Dermis blood vessel endothelial cell (primary cell): ENCODE results near the gene PLD5. TPM values are rescaled to one million over a fixed set of nuclear protein-coding genes. Genes with fewer than 3 reads are reported as not detected.
A peak's percentile ranks its signal among the peaks of the same experiment; 100 is the strongest.

Source experiments
- DNase-seq: peaks from one replicate; pipeline ENCODE4 v3.0.0; 2010
- total RNA-seq: library from RNA; depleted of rRNA; stranded (reverse); fragments of >200 nt; gene quantifications from 2 replicates; pipeline ENCODE4 v1.2.3, GENCODE V29; 2014

Gene PLD5
- total RNA-seq, result not detected in 2 replicates

DNA sequence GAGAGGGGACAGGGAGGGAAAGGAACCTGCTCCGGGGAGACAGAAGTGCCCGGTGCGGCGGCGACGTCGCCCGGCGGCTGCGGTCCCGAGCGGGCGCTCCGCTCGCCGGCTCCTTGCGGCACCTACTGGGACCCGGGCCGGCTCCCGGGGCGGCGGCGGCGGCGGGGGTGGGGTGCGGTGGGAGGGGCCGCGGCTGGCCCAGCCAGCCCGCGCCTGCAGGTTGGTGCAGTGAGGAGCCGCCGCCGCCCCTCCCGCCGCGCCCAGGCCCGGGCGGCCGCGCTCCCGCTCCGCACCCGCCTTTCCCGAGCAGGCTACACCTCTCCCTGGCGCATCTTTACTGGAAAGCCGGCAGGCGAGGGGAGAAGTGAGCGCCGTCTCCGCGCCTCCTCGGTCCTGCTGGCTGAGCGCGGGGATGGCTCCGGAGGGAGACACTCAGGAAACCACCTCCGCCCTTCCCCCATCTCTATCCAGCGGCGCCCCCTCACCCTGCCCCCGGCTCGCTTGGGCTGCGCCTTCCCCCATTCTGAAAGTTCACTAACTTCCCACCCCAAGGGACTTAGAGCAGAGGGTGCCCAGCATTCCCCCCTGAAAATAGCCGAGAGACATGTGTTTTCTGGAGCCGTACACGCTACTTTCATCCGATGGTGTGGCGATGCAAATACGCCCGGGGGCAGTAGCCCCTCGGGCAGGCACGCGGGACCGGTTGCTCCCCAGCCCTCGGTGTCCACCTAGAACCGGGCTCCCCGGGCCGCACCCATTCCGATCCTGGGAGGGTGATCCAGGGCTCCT lies at the start of gene PLD5:
Gene PLD5, minus strand, starts transcription at position 127 of the 789 bp plus-strand sequence.
- DNase-seq, result no peak

DNA sequence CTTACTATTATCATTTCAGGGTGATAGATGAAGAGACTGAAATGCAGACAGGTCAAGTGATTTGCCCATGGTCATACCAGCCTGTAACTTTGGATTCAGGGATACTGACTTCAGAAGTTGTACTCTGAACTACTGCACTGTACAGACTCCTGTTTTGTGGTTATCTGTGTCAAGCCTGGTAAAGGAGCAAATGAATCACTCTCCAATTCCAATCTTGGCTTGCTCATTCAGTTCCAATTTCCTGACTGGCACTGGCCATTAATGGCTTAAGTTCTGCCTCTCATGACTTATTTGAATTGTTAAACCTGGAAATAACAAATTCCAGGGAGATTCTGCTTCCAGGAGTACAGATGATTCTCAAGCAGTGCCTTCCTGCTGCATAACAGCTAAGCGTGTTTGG lies 45.4 kb upstream of the PLD5 start:
- no peak for DNase-seq

DNA sequence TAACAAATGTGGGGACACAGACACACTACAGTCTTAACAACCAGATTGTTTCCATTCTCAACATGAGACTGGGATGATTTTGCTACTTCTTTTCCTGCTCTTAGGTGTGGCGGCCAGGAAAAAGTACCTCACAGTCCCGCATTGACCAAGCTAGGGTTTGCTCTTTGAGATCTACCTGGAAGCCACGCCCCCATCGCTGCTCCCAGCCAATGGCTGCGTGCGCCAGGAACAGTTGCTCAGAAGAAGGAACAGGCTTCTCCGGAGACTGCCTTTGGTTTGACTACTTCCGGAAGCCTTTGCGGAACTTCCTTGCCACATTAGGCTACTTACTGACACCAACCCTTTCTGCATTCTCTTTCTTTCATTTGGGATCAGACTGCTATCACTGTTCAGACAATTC lies 44.2 kb upstream of the PLD5 start:
- DNase-seq, result no peak

DNA sequence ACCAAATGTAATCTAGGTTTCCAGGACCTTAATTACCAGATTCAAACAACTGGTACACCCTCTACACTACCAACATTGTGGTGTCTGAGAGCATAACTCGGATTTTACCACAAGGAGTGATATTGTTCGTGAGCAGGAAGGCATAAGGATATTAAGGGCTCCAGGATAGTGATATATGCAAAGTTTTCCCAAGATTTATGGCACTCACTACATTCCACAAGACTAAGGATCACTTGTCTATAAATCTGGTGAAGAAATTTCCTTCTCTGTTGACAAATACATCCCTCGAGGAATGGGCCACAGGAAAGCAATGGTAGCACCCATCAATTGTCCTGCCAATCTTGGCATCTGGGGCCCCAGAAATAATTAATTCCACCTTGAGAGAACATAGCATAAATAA lies 43.1 kb upstream of the PLD5 start:
- no peak for DNase-seq

DNA sequence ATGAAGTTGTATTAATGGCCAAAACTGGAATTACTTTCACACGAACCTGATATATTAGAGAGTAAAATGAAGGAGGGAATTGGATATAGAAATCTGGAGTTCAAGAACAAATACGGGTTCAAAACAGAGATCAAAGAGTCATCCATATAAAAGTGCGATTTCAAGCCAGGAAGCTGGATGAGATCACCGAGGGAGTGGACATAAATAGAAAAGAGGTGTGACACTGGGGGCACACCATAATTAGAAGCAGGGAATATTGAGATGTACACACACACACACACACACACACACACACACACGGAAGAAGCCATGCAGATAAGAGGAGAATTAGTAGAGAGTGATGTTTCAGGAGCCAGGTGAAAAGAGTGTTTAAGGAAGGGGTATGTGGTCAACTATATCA lies 32.3 kb upstream of the PLD5 start:
- no peak for DNase-seq

DNA sequence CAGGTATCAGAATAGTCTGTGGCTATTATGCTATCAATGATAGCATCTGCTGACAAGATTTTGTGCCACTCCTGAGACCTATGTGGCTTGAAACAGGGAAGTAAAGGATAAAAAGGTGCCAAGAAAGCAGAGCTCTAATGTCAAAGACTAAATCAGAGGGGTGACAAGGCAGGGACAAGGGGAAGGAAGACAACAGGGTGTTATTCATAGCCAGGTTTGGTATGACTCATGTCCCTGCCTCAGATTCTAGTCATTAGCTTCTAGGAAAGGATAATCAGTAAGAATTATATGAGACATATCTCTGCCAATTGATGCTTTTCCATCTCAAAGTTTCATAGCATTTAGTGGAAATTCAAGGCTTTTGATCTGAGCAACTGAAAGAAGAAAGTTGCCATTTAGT lies 31.8 kb upstream of the PLD5 start:
- DNase-seq, result no peak

DNA sequence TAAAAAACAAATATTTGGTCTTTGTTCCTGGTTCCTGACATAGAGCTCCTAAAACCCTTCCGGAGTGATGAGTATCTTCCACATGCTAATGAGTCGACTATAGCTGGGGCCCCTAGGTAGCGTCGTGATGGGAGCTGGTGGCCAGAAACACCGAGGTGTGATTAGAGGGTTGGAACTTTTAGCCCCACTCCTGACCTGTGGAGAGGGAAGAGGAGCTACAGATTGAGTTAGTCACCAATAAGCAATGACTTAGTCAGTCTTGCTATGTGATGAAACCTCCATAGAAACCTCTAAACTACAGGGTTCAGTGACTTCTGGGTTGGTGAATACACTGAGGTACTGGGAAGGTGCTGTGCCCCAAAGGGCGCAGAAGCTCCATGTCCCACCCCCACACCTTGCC lies 30.1 kb upstream of the PLD5 start:
- DNase-seq, result no peak

DNA sequence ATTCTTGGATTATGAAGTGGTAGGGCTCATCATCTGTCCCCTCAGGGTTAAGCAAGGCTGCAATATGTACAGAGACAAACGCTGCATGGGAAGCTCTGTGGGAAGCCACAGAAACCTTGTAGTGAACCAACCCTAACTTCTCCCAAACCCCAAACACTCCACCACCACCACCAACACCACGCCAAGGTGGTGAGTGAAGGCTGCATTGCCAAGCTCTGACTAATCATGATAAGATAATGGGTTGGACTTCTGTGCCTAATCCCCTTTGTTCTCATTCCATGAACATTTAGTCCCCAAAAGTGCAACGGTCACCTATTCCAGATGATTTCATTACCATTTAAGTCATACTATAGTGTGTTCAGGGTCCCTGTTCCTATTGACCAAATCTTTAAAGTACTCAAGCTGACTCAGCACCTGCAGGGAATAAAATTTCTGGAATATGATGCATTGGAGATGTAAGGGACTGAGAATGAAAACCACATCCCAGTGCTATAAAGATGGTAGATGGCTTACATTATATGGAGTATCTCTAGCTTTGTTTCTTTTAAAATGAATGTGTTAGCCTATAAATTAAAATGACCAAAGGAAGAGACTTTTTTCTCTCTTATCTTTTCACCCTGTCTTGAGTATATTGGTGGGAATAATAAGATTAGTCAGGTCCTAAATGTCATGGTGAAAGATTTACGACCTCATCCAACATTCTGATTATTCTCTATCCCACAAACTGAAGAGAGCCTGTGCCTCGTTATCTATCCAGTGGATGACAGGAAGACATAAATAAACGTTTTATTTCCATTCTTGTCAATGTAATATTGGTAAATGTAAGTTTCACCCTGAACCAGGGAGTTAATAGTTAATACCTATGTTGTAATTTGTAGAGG lies 22.6 kb upstream of the PLD5 start:
- DNase-seq, result no peak

DNA sequence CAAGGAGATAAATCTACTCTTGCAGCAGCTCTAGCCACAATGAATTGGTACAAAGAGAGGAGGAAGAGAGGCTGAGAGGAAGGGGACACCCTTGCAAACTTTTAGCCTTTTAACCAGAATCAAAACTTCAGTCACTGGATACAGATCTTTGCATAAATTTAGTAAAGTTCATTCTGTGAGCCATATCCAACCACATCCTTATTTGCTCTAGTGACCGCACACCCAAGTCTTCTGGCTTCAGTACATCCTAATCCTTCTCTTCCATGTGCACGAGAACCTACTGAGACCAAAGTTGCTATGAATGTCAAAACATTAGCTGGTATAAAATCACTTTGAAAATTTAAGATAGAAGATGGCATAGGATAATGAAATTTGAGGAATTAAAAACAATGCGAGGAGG lies 21.9 kb upstream of the PLD5 start:
- DNase-seq, result no peak

DNA sequence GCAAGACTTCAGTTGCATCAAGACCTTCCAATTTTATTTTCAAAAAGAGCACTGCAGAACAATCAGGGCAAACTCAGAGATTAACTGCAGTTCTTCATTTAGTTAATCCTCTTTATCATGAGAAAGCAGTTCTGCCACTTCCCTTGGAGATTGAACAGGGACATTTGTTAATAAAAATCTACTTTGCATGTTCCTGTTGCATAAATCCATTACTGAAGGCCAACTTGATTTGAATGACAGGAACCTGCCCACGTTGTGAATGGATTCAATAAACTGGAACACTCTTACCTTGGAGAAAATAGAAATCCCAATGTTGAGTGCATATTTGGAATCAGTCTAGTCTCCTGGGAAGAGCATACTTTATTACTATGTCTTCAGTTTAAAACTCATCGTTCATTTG lies 19.6 kb upstream of the PLD5 start:
- no peak for DNase-seq

DNA sequence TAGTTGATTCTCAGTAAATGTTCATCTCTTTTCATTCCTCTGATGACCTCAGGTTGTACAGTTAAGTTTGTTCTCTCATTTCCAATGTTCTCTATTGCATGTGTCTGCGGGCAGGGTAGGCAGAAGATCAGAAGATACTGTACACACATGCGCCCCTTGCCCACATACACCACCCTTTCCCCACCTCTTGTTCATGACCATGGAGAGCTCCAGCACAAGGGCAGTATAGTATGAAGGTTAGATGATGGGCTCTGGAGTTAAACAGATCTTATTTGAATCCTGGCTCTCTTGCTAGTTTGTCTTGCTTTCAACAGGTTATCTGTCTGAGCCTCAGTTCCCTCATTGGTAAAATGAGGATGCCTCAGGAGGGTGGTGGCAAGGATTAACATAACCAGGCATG lies 17.8 kb upstream of the PLD5 start:
- no peak for DNase-seq

DNA sequence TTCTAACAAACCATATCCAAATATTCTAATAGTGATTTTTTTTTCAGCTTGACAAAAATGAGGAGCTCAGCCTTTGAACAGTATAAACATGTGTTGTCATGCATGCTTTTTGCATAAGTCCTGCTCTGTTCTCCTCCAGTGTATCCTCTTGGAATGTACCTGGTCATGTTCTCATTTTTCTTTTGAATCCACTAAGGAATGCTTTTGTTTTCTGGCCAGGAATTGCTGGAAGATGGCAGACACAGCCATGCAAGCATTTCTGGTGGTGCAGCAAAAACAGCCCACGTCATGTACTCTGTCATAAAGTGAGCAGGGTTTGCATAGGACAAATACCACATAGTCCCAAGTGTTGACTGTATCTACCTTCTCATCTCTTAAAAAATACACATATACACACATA lies 11.5 kb upstream of the PLD5 start:
- no peak for DNase-seq

DNA sequence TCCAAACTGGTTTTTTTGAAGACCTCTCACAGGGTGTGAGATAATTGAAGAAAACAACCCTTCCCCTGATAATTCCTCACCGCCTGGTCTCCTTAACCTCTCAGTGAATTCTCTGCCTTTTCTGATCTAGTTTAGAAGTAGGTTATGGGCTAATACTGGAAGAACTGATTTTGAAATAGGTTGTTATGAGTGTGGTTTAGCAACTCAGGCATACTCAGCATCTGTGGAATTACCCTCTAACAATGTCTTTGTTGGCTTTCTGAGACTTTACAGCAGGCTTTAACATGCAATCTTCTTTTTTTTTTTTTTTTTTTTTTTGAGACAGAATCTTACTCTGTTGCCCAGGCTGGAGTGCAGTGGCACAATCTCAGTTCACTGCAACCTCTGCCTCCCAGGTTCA lies 10.3 kb upstream of the PLD5 start:
- no peak for DNase-seq

DNA sequence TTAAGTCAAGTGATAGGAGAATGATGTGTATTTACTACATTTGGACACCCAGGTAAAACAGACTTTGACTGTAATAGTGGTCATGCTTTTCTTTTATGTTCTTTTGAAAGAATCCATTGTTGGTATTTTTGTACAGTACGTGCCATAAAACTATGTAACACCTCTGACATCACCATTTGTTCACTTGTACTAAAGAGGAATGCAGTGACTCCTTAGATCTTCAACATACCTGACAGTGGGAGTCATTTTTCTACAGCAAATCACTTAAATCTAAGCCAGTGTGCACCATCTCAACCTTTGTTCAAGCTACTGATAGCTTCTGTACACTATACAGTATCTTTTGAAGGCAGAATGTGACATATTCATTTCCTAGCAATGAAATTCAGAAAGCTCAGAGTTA lies 6.3 kb upstream of the PLD5 start:
- no peak for DNase-seq

DNA sequence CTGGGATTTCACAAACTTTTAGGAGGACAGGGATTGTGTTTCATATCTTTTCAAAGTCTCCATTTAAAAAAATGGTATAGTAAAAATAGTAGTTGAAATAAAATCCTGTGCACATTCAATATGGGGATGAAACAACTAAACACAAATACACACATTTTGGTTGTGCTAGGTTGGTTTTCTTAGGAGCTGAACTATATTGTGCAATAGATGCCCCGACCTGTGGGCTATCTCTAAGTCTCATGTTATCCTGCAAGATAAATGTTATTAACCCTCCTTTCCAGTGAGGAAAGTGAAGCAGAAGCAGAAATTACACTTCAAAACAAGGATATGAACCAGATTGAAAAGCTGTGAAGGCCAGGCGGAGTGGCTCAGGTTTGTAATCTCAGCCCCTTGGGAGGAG lies 1.3 kb upstream of the PLD5 start:
- no peak for DNase-seq

DNA sequence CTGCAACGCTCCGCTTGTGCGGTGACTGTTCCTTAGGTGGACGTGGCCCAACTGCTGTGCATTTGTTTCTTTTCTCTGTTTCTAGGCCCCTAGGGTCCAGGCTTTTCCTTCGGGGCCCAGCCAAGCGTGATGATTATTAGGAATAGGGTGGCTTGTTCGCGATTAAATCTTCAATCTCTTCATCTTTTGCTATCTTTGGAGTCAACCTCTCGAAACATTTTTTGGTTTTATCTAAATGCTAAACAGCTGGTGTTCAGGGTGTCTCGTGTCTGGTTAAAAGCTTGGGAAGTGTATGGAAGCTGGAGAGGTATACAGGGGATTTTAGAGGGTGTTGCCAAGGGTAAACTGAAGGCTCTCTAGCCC lies 844 bp upstream of the PLD5 start:
- no peak for DNase-seq

DNA sequence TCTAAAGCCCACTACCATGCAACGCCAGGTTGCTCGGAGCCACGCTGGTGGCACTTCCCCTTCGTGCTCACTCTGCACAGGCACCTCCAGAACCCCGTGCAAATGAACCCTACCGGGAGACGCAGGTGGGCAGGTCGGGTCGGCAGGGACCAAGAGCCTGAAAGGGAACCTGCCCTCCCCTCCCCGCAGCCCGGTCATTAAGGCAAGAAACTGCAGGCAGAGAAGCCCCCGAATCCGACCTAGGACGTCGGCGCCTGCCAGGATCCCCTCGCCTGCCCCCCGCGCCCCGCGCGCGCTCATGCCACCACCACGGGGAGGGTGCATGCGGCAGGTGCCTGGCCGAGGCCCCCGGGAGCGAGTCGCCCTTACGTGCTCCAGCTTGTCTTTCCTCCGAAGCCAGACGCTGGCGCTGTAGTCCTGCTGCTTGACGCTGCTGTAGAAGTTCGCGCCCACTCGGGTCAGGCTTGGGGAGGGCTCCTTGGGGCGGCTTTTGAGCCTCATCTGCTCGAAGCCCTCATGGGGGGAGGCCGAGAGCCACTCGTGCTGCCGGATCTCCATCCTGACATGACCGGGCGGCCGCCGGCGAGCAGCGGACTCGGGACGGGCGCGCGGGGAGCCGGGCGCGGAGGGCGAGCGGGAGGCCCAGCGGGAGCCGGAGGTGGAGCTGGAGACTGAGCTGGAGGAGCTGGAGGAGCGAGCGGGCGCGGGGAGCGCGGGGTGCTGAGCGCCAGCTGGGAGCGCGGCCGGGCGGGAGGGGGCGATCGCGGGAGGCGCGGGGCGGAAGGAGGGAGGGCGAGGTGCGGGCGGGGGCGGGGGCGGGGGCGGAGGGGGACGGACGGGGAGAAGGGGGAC lies 552 bp downstream of the PLD5 start:
- DNase-seq, result peak; percentile 20

DNA sequence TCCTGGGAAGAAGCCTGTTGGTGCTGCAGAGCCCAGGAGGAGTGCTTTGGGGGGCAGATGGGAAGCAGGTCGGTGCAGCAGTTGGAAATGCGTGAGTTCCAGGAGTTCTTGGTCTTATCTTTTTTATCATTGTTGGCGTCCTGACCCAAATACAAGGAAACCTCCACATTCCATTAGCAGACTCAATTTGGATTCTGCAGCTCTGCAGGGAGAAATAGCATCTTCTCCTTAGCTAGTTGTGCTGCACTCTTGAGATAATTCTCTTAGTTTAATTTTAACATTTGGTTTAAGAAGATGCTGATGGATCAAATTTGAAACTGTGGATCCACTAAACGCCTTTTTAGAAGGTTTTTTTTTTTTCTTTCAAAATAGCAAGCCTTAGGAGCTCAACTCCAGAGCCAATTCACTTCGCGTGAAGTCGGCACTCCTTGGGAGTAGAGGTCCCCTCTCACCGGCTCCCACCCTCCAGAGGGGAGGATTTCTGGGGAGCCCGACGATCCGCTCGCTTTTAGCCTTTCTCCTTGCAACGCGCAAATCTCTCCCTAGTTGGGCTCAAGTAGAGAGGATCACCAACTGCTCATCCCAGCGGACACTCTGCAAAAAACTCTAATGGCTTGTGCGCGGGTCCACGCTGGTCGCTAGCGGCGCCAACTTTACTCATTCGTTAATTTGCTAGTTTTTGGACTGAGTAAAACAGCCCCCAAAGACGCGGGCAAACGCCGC lies 1.3 kb downstream of the PLD5 start:
- no peak for DNase-seq

DNA sequence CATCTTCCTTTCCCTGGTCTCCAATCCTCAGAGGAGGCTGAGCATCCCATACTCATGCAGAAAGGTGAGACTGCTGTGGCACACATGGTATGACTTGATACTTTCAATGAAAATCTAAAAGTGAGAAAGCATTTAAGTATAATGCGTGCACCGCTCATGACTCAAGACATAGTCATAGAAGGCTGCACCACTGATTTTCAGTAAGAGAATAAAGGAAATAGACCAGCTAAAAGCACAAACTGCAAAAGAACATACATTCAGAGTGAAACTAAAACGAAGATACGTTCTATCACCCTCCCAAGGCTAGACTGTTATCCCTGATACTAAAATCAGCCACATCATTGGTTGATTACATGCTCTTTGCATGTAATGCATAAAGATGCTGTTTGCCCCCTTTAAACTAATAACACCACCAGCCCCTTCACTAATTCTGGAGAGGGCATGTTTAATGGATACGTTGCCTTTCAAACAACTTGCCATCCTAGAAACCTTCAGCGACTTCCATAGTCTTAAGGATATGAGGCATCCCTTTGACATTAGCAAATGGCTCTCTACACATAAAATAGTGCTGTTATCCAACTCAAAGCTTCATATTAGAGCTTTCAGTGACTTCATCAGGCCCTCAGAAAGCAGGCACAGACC lies 2.1 kb downstream of the PLD5 start:
- DNase-seq, result no peak

DNA sequence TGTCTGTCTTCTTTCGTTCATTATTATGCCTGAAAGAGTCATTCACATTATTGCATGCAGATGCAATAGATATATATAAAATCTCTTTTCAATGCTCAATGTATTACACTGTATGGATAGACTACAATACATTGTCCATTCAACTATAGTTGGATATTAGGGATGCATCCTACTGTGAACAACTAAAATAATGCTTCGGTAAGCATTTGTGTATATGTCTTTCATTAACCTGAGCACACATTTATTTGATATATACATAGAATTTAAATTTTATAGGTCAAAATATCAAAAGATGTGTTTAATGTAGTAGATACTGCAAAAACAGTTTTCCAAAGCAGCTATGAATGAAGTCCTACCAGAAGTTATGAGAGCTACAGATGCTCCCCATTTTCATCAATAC lies 8.9 kb downstream of the PLD5 start:
- DNase-seq, result no peak

DNA sequence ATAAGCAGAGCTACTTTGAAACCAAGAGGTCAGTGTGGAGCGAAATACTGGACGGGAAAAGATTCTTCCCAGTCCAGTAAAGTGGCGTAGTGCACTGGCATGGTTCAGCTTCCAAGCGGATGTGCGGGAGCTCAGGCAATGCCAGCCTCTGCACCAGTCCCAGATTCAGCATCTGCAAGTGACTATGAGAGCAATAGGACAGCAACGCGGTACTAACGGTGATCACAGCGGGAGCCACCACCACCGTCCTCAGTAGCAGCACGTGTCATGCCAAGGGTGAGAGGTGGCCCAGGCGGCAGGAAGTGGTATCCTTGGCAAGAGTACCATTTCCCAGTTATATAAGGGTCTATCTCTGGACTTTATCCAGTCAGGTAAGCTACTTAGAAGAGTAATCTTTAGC lies 17.8 kb downstream of the PLD5 start:
- DNase-seq, result no peak

DNA sequence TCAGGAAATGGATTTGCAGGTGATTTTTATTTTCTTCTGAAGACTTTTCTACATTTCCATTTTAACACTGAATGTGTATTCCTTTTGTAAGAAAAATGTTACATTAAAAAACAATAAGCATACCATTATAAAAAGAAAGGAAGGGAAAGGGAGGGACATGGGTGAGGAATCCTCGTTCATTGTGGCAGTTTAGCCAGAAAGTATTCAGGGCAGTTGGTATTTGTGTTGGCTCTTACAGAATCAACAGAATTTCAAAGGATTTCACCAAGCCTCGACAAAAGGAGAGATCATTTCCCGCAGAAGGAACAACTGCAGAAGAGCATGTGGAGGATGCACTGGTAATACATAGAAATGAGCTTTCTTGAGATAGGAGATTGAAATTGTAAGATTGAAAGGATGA lies 35.0 kb downstream of the PLD5 start:
- no peak for DNase-seq
